ENCODE measurements around the gene MED16.
"Not testable (repeated sequence)": the region's sequence is repeated elsewhere in the genome, so short reads cannot be mapped to it uniquely, and the experiment has no call there.

MED16 gene

GRCh38 chr19:907183-907853 lies 14.3 kb upstream of the MED16 start:
- no peak for DNase-seq (ENCODE audit: low read depth)

GRCh38 chr19:906480-906879 lies 13.5 kb upstream of the MED16 start:
- no peak for DNase-seq (ENCODE audit: low read depth)

GRCh38 chr19:904545-904944 lies 11.6 kb upstream of the MED16 start:
- no peak for DNase-seq (ENCODE audit: low read depth)

GRCh38 chr19:903266-903797 lies 10.3 kb upstream of the MED16 start:
- DNase-seq (ENCODE audit: low read depth), result no peak

- no peak for DNase-seq (ENCODE audit: low read depth)
Observed at GRCh38 chr19:902446-903226, 9.6 kb upstream of the MED16 start.

GRCh38 chr19:902093-902370 lies 9.0 kb upstream of the MED16 start:
- DNase-seq (ENCODE audit: low read depth), result no peak

DNA sequence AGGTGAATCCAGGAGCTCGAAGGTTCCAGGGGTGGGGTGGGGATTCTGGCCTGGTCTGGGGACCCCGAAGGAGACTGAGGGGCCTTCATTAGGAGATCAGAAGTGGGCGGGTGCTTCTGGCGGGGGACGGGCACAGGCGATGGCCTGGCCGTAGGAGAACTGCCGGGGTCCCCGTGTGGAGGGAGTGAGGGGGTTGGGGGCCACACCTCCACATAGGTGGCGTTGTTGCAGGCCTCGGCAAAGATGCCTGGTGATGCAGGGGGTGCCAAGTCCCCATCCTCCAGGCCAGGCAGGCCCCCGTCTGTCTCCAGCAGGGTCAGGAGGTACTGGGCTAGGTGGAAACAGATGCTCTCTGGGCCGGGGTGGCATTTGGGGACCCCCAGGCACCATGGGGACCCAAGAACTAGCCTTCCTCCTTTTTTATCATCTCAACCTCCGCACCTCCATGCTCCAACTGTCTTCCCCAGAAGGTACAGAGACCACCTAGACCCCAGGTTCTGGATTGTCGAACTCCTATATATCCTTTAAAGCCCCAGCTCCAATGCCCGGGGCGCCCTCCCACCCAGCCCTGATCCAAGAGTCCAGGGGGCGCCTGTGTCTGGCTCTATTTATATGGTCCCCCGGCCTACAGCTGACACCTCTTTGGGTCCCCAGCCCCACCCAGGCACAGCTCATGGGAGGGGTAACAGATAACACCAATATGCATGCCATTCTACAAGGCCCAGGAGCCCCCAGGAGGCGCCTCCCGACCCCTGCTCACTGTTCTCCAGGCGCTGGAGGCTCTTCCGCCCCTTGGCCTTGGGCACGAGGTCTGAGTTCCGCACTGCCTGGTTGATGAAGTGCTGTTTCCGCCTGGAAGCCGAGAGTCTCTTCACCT lies 8.5 kb upstream of the MED16 start:
- no peak for DNase-seq (ENCODE audit: low read depth)

DNA sequence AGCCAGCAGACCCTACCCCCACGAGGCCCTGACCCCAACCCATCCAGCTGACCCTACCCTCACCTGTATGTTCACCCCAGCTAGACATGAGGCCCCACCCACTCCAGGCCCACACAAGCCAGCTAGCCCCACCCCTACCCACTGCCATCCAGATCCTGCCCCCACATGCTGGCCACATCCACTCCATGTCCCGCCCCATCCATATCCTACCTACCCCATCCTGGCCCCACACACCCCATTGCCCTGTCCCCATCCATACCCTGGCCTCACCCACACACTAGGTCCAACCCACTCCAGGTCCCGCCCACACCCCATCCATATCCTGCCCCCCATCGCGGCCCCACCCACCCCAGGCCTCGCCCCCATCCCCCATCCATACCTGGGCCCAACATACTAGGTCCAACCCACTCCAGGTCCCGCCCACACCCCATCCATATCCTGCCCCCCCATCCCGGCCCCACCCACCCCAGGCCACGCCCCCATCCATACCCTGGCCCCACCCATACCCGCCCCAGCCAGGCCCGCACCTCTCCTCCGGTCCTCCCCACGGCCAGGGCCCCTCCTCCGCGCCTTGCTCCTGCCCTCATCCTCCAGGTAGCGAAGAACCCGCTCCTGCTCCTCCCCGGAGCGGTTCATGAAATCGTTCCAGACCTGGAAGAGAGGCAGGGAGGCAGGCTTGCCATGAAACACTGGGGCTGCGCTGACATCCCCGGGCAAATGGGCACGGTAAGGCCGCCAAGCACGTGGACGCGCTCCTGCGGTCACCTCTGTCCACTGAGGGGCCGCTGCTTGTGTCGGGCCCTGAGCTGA lies 7.5 kb upstream of the MED16 start:
- no peak for DNase-seq (ENCODE audit: low read depth)

DNA sequence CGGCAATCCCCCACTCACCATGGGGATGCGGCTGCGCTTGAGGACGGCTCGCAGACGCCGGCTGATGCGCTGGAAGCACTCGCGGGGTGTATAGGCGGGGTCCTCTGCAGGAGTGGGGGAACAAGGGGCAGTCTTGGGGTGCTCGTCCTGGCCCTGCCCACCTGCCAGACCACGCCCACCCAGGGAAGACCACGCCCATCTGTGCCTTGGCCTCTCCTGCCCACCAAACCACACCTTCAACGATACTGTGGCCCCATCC lies 7.0 kb upstream of the MED16 start:
- no peak for DNase-seq (ENCODE audit: low read depth)

DNA sequence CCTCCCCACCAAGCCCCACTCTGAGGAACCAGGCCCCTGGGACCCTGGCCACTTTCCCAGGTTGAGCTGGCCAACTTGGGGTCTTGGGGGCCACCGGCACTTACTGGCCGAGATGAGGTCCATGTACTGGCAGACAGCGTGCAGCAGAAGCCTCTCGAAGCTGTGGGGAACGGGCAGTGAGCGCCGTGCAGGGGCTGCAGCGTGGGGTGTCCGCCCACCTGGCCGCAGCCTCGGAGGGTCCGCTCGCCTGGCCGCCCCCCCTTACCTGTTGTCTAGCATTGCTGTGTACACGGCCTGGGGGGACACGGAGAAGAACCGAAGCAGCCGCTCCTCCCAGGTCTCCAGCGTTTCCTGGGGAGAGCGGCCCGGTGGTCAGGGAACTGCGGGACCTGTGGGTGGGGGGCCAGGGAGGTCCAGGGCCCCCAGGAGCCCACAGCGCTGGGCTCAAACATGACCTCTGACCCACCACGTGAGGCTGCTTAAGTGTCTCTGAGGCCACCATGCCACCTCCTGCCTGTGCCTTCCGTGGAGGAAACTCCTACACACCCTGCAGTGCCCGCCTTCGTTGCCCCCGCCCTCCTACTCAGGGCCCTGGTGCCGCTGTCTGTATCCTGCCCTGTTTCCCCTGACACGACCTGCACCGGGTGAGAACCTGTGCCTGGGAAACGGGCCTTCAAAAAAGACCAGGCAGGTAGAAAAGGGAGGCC lies 6.5 kb upstream of the MED16 start:
- DNase-seq (ENCODE audit: low read depth), result no peak

GRCh38 chr19:898663-899062 lies 5.7 kb upstream of the MED16 start:
- no peak for DNase-seq (ENCODE audit: low read depth)

DNA sequence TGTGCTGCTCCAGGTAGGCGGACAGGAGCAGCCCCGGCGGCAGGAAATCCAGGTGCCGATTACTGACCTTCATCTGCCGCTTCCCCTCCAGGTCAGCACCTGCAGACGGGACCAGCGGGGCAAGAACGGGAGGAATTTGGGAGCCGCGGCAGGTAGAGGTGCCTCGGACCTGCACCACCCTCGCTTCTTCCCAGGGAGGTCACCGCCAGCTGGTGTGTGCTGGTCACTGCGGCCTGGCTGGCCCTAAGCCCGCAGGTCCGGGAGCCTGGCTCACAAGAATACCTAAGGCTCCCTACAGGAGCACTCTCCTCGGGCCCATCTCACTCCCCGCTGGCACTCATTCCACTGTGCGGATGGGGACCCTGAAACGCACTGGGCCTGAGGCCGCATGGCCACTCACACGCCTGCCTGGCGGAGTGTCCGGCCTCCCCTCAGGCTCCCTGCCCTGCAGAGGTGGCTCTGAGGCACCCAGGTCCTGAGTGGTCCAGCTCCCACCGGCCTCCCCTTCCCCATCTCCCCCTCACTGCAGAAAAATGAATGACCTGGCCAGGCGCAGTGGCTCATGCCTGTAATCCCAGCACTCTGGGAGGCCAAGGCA lies 4.6 kb upstream of the MED16 start:
- DNase-seq (ENCODE audit: low read depth), result no peak

- DNase-seq (ENCODE audit: low read depth), result no peak
Observed at GRCh38 chr19:896999-897398, 4.0 kb upstream of the MED16 start.

GRCh38 chr19:896434-896833 lies 3.4 kb upstream of the MED16 start:
- no peak for DNase-seq (ENCODE audit: low read depth)

GRCh38 chr19:892243-892893 lies 619 bp downstream of the MED16 start:
- no peak for DNase-seq (ENCODE audit: low read depth)

- not testable (repeated sequence) for DNase-seq (ENCODE audit: low read depth)
Observed at GRCh38 chr19:891421-892200, 1.4 kb downstream of the MED16 start.

DNA sequence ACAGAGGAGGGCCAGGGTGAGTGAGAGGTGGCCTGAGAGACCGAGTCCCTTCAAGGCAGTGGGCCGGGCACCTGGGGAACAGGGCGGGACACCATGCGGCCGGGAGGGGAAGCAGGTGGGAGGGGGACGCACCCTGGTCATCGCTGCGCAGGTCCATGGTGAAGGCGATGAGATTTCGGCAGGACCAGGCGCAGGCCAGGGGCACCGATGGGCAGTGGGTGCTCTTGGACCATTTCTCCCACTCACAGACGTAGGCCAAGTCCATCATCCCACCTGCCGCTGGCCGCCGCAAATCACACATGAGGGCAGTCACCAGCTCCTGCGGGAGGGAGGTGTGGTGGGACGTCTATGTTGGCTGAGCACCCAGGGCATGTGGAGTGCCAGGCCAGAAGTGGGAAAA lies 2.2 kb downstream of the MED16 start:
- no peak for DNase-seq (ENCODE audit: low read depth)

- no peak for DNase-seq (ENCODE audit: low read depth)
Observed at GRCh38 chr19:889662-890295, 3.2 kb downstream of the MED16 start.

Measured in HS-5 (cell line).